Measurements from ENCODE around the gene SOX12.

SOX12 gene

DNA sequence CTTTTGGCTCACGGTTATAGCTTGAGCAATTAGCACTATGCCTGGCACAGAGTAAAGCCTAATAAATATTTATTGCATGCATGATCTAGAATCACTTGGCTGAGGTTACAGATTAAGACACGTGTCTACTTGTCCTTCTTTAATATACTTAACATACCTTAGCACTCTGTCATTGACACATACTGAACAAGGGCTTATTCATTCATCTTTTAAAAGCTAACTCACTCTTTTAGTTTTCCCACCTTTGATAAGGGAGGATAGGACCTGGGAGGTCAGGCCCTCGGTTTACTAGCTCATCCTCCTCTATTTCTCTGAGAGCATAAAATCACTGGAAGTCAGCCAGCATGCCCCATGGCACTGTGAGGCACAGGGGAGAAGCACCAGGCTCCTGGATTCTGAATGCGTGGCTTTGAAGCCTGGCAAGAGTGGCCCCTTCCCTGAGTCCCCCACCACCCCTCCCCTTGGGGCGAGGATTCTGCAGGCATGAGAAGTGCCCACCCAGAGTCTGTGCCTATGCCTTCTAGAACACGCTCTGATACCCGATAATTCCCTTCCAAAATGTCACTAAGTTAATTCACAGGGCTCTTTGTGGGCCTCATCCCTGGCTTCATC lies 16.8 kb upstream of the SOX12 start:
- no peak for DNase-seq (ENCODE audit: low spot score)
- TF ChIP-seq, protein P1, sequence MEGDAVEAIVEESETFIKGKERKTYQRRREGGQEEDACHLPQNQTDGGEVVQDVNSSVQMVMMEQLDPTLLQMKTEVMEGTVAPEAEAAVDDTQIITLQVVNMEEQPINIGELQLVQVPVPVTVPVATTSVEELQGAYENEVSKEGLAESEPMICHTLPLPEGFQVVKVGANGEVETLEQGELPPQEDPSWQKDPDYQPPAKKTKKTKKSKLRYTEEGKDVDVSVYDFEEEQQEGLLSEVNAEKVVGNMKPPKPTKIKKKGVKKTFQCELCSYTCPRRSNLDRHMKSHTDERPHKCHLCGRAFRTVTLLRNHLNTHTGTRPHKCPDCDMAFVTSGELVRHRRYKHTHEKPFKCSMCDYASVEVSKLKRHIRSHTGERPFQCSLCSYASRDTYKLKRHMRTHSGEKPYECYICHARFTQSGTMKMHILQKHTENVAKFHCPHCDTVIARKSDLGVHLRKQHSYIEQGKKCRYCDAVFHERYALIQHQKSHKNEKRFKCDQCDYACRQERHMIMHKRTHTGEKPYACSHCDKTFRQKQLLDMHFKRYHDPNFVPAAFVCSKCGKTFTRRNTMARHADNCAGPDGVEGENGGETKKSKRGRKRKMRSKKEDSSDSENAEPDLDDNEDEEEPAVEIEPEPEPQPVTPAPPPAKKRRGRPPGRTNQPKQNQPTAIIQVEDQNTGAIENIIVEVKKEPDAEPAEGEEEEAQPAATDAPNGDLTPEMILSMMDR (IDR thresholded peaks at IDR 0.05; ENCODE audit: extremely low read depth, missing control alignments): no peak

DNA sequence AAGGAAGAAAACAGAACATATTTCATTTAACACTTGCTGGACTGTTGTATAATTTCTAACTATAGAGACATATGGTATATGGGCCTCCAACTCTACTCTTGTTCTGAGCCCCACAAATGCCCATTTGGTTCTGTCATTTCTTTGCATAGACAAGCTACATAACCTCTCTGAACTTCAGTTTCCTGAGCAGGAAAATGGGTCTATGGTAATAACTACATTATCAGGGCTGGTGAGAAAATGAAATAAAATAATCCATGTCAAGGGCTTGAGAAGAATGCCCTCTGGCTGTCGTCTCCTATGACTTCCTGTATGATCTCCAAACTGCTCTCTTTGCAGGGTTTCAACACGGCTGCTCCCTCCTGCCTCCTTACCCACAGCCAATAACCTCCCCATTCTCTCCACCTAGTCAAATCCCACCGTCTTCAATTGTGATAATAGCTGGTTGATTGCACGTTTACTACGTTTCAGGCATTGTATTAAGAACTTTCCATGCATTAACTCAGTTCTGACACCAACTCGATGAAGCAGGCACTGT lies 16.0 kb upstream of the SOX12 start:
- TF ChIP-seq, protein P1 (IDR thresholded peaks at IDR 0.05; ENCODE audit: extremely low read depth, missing control alignments): no peak
- no peak for DNase-seq (ENCODE audit: low spot score)

GRCh38 chr20:309841-310644 lies 15.3 kb upstream of the SOX12 start:
- peak; percentile 91 for DNase-seq (ENCODE audit: low spot score)
- TF ChIP-seq, protein P1 (IDR thresholded peaks at IDR 0.05; ENCODE audit: extremely low read depth, missing control alignments): no peak

GRCh38 chr20:310645-311044 lies 14.7 kb upstream of the SOX12 start:
- TF ChIP-seq, protein P1 (IDR thresholded peaks at IDR 0.05; ENCODE audit: extremely low read depth, missing control alignments): no peak
- no peak for DNase-seq (ENCODE audit: low spot score)

DNA sequence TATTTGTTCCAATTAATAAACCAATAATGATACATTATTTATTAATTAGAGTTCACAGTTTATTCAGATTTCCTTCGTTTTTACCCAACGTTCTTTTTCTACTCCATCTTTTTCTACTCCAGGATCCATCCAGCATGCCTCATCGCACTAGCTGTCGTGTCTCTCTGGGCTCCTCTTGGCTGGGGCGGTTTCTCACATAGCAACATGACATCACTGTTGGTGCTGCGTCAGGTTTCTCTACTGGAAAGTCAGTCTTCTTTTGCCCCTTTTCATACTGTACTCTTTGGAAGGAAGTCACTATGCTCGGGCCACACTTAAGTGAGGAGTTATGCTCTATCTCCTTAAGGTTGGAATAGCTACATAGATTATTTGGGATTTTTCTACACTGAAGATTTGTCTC lies 13.7 kb upstream of the SOX12 start:
- DNase-seq (ENCODE audit: low spot score): no peak
- TF ChIP-seq, protein P1 (IDR thresholded peaks at IDR 0.05; ENCODE audit: extremely low read depth, missing control alignments): no peak

DNA sequence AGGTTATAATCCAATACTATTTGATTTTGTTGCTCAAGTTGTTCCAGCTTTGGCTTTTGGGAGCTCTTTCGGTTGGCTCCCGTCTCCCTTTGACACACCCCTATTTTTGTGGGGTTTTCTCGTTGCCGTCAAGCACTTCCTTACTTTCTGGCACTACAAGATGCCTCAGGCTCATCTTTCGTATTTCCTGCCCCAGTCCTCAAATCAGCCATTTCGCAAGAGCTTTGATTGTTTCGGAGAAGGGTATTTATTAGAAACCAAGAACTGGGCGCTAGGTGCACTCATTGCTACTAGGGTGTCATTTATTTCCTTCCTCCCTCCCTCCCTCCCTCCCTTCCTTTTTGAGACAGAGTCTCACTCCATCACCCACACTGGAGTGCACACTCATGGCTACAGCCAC lies 13.3 kb upstream of the SOX12 start:
- TF ChIP-seq, protein P1 (IDR thresholded peaks at IDR 0.05; ENCODE audit: extremely low read depth, missing control alignments): no peak
- DNase-seq (ENCODE audit: low spot score): no peak

- no peak for DNase-seq (ENCODE audit: low spot score)
- TF ChIP-seq, protein P1 (IDR thresholded peaks at IDR 0.05; ENCODE audit: extremely low read depth, missing control alignments): no peak
These were observed 12.5 kb upstream of the SOX12 start for GRCh38 chr20:312866-313265.
